IPS-18a (cell line): Measurements from ENCODE around the gene SOX1.
A peak's percentile ranks its signal among the peaks of the same experiment; 100 is the strongest.

Source experiments
- H3K27ac ChIP-seq: one replicate; pipeline ENCODE4 v1.5.1; 2013; ENCODE audit warnings: low read length
- H3K27me3 ChIP-seq: one replicate; pipeline ENCODE4 v1.6.1; 2013; ENCODE audit warnings: mild to moderate bottlenecking, low read length; ENCODE audit not compliant: control insufficient read depth, insufficient read depth
- H3K36me3 ChIP-seq: one replicate; pipeline ENCODE4 v1.6.1; 2013; ENCODE audit warnings: low read depth, low read length; ENCODE audit not compliant: control insufficient read depth
- H3K4me1 ChIP-seq: one replicate; pipeline ENCODE4 v1.6.1; 2013; ENCODE audit warnings: low read depth, low read length; ENCODE audit not compliant: control insufficient read depth
- H3K4me3 ChIP-seq: one replicate; pipeline ENCODE4 v1.5.1; 2013; ENCODE audit warnings: low read length
- H3K9ac ChIP-seq: one replicate; pipeline ENCODE4 v1.6.1; 2013; ENCODE audit warnings: mild to moderate bottlenecking, low read length, moderate library complexity
- H3K9me3 ChIP-seq: one replicate; pipeline ENCODE4 v1.6.1; 2013; ENCODE audit warnings: low read depth, low read length; ENCODE audit not compliant: control insufficient read depth

The SOX1 gene

DNA sequence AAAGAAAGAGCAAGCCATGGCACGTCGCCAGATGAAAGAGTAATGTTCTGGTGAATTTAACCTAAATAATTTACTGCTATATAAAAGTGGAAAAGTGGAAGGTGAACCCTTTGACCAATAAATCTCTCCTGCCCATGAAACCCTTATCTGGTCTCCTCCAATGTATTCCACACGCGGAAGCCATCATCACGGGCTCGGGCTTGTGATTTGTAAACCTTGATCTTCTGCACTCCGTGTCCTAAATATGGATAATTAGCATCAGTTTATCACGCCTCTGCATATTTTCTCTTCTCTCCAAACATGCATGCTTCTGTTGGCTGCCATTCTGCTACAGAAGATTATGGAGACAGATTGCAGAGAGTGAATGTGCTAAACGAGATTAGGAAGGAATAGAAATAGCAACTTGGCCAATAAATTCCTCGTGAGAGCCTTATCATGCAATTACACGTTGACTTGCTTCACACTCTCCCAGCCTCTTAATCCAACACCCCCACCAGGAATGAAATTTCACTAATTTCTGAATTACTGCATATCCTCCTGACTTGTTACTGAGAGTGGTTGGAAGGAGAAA, 34.5 kb downstream of the SOX1 start:
- H3K4me1 ChIP-seq = peaks cover 30% of the 10 kb centered on the region
- no peaks in the 10 kb centered on the region for H3K36me3 ChIP-seq
- H3K27me3 ChIP-seq = peaks cover 56% of the 10 kb centered on the region
- H3K27ac ChIP-seq = no peak overlapping the region
- no peak overlapping the region for H3K9ac ChIP-seq
- H3K4me3 ChIP-seq = no peak overlapping the region
- H3K9me3 ChIP-seq = no peaks in the 10 kb centered on the region

DNA sequence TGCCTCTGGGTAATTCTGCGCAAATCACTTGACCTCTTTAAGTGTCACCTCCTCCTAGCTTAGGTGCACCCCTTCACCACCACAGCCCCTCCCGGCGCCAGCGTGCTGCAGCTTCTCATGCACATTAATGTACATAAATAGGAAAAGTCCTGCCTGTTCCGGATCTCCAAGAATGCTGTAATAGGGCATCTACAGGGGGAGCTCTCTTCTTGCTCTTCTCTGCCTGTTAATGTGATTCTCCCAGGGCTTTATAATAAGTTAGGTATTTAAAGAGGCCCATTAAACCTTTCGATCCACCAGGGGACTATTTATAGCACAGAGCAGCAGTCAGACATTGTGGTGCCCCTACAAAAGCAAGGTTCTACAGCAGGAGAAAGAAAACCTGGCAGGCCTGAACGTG, 35.3 kb downstream of the SOX1 start:
- Histone ChIP-seq H3K9ac (no peak overlapping the region), H3K4me1 (peaks cover 36% of the 10 kb centered on the region), H3K36me3 (no peaks in the 10 kb centered on the region), H3K4me3 (no peak overlapping the region), H3K27ac (no peak overlapping the region), H3K27me3 (peaks cover 64% of the 10 kb centered on the region), H3K9me3 (no peaks in the 10 kb centered on the region)

DNA sequence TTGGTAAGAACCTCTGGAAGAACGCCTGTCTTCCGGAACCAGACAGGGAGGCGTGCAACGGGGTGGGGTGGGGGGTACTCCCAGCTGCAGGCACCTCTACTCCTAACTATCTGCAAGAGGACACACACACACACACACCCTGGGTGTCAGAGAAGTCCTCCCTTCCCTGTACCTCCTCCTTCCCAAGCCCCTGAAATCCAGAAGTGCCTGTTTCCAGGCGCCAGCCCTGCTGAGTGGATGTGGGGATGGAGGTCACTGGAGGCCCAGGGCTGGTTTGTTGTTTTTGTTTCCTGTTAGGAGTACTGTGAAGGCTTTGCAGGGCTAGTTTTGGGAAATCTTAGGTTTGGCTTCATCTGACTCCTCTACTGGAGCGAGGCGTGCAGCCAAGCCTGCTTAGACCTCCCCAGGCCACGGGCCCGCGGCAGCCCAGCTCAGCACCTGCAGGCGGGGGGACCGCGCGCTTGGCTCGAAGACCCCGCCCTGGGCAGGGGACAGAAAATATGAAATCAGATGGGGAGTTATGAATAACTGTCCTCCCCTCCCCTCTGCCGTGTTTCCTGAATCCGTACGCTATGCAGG, 36.4 kb downstream of the SOX1 start:
- Histone ChIP-seq H3K4me1 (peaks cover 36% of the 10 kb centered on the region), H3K4me3 (peak overlapping the region; percentile 38), H3K27me3 (peaks cover 75% of the 10 kb centered on the region), H3K36me3 (no peaks in the 10 kb centered on the region), H3K9ac (no peak overlapping the region), H3K27ac (no peak overlapping the region), H3K9me3 (no peaks in the 10 kb centered on the region)

DNA sequence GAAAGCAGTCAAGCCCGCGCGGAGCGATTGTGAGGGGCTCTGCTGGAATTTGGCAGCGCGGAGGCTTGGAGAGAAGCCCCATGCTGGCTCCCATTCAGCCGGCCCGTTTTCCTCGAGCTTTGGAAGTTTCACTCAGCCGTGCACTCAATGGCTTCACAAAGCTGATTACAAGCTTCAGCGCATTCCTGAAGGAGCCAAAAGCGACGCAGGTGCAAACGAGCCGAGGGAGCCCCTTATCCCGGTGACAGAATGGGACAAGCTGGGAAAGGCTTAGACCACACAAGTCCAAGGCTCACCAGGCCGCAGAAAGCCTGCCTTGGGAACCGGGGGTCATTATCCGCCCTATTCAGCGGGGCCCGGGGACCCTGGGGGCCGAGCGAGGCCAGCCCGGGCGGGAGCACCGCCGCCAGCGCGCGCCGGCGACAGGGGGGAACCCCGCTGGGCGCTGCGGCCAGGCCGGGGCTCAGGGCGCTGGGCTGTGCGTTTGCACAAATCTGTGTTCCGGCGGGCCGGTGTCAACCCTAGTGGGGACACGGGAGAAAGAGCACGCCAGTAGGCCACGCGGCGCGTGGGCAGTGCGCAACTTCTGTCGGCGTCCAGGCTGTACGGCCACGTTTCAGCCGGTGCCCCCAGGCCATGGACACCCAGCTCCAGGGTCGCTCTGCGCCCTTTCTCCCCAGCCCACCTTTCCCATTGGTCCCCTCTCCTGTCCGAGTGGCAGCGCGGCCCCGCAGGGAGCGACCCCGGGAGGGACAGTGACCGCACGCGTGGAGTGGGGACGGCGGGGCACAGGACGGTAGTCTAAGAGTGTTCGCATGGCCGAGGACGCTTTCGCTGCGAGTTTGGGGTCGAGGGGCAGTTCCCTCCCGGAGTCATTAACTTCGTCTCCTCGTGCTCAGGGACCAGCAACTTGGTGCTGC, 37.3 kb downstream of the SOX1 start:
- Histone ChIP-seq H3K9ac (no peak overlapping the region), H3K4me3 (peak overlapping the region; percentile 58), H3K9me3 (no peaks in the 10 kb centered on the region), H3K27me3 (peaks cover 84% of the 10 kb centered on the region), H3K27ac (no peak overlapping the region), H3K36me3 (no peaks in the 10 kb centered on the region), H3K4me1 (peaks cover 36% of the 10 kb centered on the region)

DNA sequence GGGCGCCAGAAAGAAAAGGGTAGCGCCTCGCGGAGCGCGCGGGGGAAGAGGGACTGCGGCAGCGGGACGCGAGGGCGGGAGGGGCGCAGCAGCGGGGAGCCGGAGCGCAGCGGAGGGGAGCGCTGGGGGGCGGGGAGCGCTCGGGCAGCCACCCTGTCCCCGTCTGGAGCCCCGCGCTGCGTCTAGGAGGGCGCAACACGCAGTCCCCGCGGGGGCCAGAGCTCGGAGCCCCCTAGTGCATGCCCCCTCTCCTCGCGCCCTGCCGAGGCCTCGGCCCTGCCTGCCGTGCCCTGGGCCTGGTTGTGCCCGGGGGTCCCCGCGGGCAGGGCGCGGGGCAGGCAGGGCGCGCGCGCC, 37.9 kb downstream of the SOX1 start:
- Histone ChIP-seq H3K36me3 (no peaks in the 10 kb centered on the region), H3K4me3 (peak overlapping the region; percentile 58), H3K4me1 (peaks cover 36% of the 10 kb centered on the region), H3K27ac (no peak overlapping the region), H3K9ac (peak overlapping the region; percentile 18), H3K9me3 (no peaks in the 10 kb centered on the region), H3K27me3 (peaks cover 90% of the 10 kb centered on the region)

DNA sequence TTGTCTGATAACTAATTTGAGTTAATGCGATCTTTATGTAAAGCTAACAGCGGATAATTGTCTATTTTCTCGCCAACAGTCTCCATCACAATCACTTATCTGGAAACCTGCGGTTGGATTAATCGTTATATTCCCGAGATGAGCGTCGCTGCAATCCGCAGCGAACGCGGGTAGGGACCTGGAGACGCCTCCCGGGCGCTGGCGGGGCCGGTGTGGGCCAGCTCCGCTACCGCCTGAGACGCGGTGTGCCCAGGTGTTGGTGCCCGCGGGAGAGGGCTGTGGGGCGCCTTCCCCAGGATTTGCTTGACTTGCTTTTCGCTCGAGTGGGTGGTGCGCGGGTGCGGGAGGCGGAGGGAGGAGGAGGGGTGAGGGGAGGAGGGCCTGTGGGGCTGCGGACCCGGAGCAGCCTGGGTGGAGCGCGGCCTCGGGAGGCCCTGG, 38.3 kb downstream of the SOX1 start:
- peaks cover 92% of the 10 kb centered on the region for H3K27me3 ChIP-seq

DNA sequence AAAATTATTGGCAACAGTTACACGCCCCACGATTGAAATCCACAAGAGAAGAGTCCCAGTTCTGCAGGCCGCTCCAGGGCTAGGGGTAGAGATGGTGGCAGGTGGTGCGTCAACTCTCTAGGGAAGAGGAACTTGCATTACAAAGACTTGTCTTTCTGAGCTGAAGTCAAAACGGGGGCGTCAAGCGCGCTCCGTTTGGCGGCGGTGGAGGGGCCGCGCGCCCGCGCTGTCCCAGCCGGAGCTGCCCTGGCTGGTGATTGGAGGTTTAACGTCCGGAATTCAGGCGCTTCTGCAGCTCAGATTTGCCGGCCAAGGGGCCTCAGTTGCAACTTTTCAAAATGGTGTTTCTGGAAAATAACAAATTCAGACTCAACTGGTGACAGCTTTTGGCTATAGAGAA, 38.9 kb downstream of the SOX1 start:
- peaks cover 91% of the 10 kb centered on the region for H3K27me3 ChIP-seq
- peaks cover 34% of the 10 kb centered on the region for H3K4me1 ChIP-seq
- H3K4me3 ChIP-seq = peak overlapping the region; percentile 58

More for the DNA sequence above, 38.3 kb downstream of the SOX1 start:
- peak overlapping the region; percentile 18 for H3K9ac ChIP-seq
- H3K4me1 ChIP-seq = peaks cover 36% of the 10 kb centered on the region
- no peak overlapping the region for H3K27ac ChIP-seq
- H3K4me3 ChIP-seq = peak overlapping the region; percentile 58
- H3K36me3 ChIP-seq = no peaks in the 10 kb centered on the region
- H3K9me3 ChIP-seq = no peaks in the 10 kb centered on the region

DNA sequence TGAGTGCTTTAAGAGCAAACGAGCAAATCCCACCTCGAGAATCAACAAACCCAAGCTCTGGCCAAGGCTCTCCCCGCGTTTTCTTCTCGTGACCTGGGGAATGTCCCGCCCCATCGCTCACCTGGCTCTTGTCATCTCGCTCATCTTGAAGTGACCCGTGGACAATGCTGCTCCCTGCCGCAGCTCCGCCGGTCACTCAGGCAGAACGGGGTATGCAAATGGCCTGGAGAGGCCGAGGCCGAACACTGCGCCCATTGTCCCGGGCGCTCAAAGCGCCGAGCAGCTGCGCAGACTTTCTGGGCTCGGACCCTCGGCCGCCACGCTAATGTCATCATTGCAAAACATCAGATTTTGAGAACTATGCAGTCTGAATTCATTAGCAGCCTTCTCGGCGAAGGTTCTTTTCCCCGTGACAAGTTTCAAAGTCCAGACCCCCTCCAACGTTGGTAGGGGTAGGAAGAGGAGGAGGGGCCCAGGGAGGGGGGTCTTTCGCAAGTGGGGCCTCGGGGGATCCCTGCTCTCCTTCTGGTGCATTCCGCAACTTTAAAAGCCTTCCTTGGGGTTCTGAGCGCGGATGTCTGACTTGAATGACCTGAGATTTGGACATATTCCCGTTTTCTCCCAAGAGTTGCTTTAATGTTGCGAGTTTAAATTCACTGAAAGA, 39.7 kb downstream of the SOX1 start:
- H3K27me3 ChIP-seq = peaks cover 84% of the 10 kb centered on the region
- peaks cover 34% of the 10 kb centered on the region for H3K4me1 ChIP-seq
- H3K36me3 ChIP-seq = no peaks in the 10 kb centered on the region
- no peaks in the 10 kb centered on the region for H3K9me3 ChIP-seq
- H3K9ac ChIP-seq = peak overlapping the region; percentile 40
- H3K4me3 ChIP-seq = peak overlapping the region; percentile 58
- H3K27ac ChIP-seq = no peak overlapping the region

More for the DNA sequence above, 38.9 kb downstream of the SOX1 start:
- H3K9ac ChIP-seq = peak overlapping the region; percentile 40
- H3K9me3 ChIP-seq = no peaks in the 10 kb centered on the region
- H3K36me3 ChIP-seq = no peaks in the 10 kb centered on the region
- H3K27ac ChIP-seq = no peak overlapping the region

DNA sequence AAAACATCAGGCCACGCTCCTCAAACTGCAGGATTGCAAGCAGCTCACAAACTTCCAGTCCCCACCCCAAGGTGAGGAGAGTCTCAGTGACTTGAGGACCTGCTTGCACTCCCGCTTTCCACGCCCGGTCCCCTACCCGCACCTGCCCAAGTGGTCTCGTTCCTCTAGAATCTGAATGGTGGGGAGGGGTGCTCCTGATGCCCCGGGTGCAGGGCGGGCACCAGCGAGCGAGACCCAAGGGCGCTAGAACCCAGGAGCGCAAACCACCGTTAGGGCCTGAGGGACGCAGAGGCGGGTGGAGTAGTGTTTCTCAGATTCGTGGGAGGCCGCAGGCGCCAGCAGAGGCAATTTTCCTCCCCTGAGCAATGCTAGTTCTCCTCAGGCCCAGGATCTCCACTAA, 40.3 kb downstream of the SOX1 start:
- no peak overlapping the region for H3K9ac ChIP-seq
- peaks cover 34% of the 10 kb centered on the region for H3K4me1 ChIP-seq
- H3K4me3 ChIP-seq = no peak overlapping the region
- H3K9me3 ChIP-seq = no peaks in the 10 kb centered on the region
- no peak overlapping the region for H3K27ac ChIP-seq
- no peaks in the 10 kb centered on the region for H3K36me3 ChIP-seq
- H3K27me3 ChIP-seq = peaks cover 77% of the 10 kb centered on the region

DNA sequence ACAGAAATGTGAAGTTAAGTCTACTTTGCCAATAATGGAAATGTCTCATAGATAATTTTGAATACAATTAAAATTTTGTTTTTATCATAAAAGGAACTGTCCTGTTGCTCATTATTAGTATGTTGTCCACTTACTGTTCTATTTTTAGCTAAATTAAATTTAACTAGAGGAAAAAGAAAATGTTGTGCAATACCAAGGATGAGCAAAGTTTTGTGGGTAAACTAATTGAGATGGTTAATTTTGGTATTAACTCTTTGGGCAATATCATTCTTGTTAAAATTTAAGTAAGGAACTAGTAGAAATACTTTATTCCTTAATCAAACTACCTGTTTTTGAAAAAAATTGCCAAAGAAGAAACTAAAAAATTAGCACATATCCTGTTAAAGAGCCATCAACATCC, 43.5 kb downstream of the SOX1 start:
- no peak overlapping the region for H3K27ac ChIP-seq
- peaks cover 16% of the 10 kb centered on the region for H3K4me1 ChIP-seq
- no peak overlapping the region for H3K4me3 ChIP-seq
- peaks cover 46% of the 10 kb centered on the region for H3K27me3 ChIP-seq
- H3K9ac ChIP-seq = no peak overlapping the region
- H3K36me3 ChIP-seq = no peaks in the 10 kb centered on the region
- H3K9me3 ChIP-seq = no peaks in the 10 kb centered on the region

DNA sequence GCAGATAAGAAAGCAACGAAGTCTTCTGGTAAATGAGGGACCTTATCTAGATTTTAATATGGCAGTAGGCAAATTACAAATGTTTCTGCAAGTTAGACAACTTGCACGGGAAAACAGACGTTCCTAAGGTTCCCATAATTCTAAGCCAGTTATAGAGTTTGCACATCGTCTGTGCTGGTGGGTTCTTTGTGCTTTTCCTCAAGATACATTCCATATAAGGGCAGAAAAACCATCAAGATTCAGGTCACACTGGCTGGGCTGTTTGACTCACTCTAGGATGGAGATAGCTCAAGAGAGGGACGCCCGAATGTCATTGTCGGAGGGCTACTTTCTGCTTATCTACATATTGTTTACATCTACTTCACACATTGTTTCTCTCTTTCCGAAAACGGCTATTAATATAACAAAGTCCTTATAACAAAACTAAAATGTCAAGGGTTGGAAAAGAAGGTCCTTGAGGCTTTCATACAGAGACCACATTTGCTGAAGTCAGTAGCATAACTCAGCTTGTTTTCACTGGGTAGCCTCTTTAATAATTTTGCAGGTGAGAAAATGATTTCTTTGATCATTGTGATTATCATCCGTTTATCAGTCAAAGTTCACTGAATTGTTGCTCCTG, 44.4 kb downstream of the SOX1 start:
- Histone ChIP-seq H3K27me3 (peaks cover 37% of the 10 kb centered on the region), H3K36me3 (no peaks in the 10 kb centered on the region), H3K4me1 (peaks cover 9% of the 10 kb centered on the region), H3K27ac (no peak overlapping the region), H3K4me3 (no peak overlapping the region), H3K9me3 (no peaks in the 10 kb centered on the region), H3K9ac (no peak overlapping the region)
